Erythroblast (primary cell): Measurements from ENCODE around the gene BEAN1.

Experiments used
- GATA1 ChIP-seq: IDR thresholded peaks from 2 replicates; pipeline ENCODE4 v1.6.1; 2011; ENCODE audit warnings: low read depth, mild to moderate bottlenecking, control low read depth, low read length, moderate library complexity
- POLR2A ChIP-seq: IDR thresholded peaks from 2 replicates; pipeline ENCODE4 v1.6.1; 2011; ENCODE audit warnings: mild to moderate bottlenecking, low read length

- TF ChIP-seq POLR2A (no peak), GATA1 (no peak)
Measured at GRCh38 chr16:66419527-66419926, 7.6 kb upstream of the BEAN1 start.
